Activated CD4-positive, alpha-beta T cell treated with anti-CD3 and anti-CD28 coated beads, Interleukin-2, amount 10 ng/mL, durations not matched to agents 7 days and 5 days (primary cell): ENCODE data around the gene NTF4. TPM values are rescaled to one million over a fixed set of nuclear protein-coding genes. Genes with fewer than 3 reads are reported as not detected.
"Not testable (repeated sequence)": the region's sequence is repeated elsewhere in the genome, so short reads cannot be mapped to it uniquely, and the experiment has no call there.

Experiments used
- CTCF ChIA-PET: fragments of 350-600 bp; sonication (Branson Sonifier 250); formaldehyde crosslinking; loops from one replicate; lab custom pipeline; 2021; ENCODE audit warnings: antibody characterized with exemption; lab: Charles Lee
- POLR2A ChIA-PET: fragments of 350-600 bp; sonication (Branson Sonifier 250); formaldehyde crosslinking; loops from one replicate; lab custom pipeline; 2021; ENCODE audit warnings: antibody characterized with exemption; lab: Charles Lee
- DNase-seq: peaks from one replicate; pipeline ENCODE4 v3.0.0-alpha.2; 2020
- H3K27ac Mint-ChIP-seq: one replicate; pipeline ENCODE4 v1.8.0; 2021; ENCODE audit warnings: mild to moderate bottlenecking, moderate library complexity, mixed read lengths
- H3K27me3 Mint-ChIP-seq: one replicate; pipeline ENCODE4 v1.8.0; 2021; ENCODE audit warnings: mixed read lengths
- H3K36me3 Mint-ChIP-seq: one replicate; pipeline ENCODE4 v1.8.0; 2021; ENCODE audit warnings: low read depth, mixed read lengths
- H3K4me1 Mint-ChIP-seq: one replicate; pipeline ENCODE4 v1.8.0; 2021; ENCODE audit warnings: mixed read lengths
- H3K4me3 Mint-ChIP-seq: one replicate; pipeline ENCODE4 v1.8.0; 2021; ENCODE audit warnings: mild to moderate bottlenecking, moderate library complexity, mixed read lengths
- H3K9me3 Mint-ChIP-seq: one replicate; pipeline ENCODE4 v1.8.0; 2021; ENCODE audit warnings: mixed read lengths
- total RNA-seq, 2 experiments: library from RNA; stranded (reverse); gene quantifications; one replicate each; pipeline ENCODE4 v1.2.3, GENCODE V29; 2021

Gene NTF4
- total RNA-seq, 2 experiments from 2014 or later: not detected

GRCh38 chr19:49042177-49042576, 22.4 kb downstream of the NTF4 start:
- no peak for DNase-seq
- Mint-ChIP-seq H3K9me3 (no peaks in the 10 kb centered on the region), H3K4me1 (no peaks in the 10 kb centered on the region), H3K27ac (no peak overlapping the region), H3K27me3 (no peaks in the 10 kb centered on the region), H3K4me3 (no peak overlapping the region), H3K36me3 (no peaks in the 10 kb centered on the region)
- CTCF ChIA-PET: interaction anchor here (0.6 kb wide), 1 partner anchor 14 kb away, joined by 3 read pairs; no protein-coding TSS in a partner anchor
- POLR2A ChIA-PET: no interaction called here

GRCh38 chr19:49039736-49040135, 24.9 kb downstream of the NTF4 start:
- H3K27ac Mint-ChIP-seq, H3K36me3 Mint-ChIP-seq, POLR2A ChIA-PET, H3K4me3 Mint-ChIP-seq, DNase-seq, H3K9me3 Mint-ChIP-seq, CTCF ChIA-PET, H3K4me1 Mint-ChIP-seq, H3K27me3 Mint-ChIP-seq: not testable (repeated sequence)

- H3K36me3 Mint-ChIP-seq, POLR2A ChIA-PET, H3K4me1 Mint-ChIP-seq, DNase-seq, H3K4me3 Mint-ChIP-seq, H3K9me3 Mint-ChIP-seq, H3K27me3 Mint-ChIP-seq, CTCF ChIA-PET: not testable (repeated sequence)
- peak overlapping the region; percentile 41 for H3K27ac Mint-ChIP-seq
Observed at GRCh38 chr19:49038557-49039276, 25.9 kb downstream of the NTF4 start.

GRCh38 chr19:49038111-49038510, 26.5 kb downstream of the NTF4 start:
- H3K9me3 Mint-ChIP-seq, DNase-seq, POLR2A ChIA-PET, H3K4me1 Mint-ChIP-seq, H3K27me3 Mint-ChIP-seq, CTCF ChIA-PET, H3K27ac Mint-ChIP-seq, H3K36me3 Mint-ChIP-seq, H3K4me3 Mint-ChIP-seq: not testable (repeated sequence)

- H3K27me3 Mint-ChIP-seq, H3K9me3 Mint-ChIP-seq, POLR2A ChIA-PET, H3K4me3 Mint-ChIP-seq, H3K27ac Mint-ChIP-seq, H3K4me1 Mint-ChIP-seq, H3K36me3 Mint-ChIP-seq, CTCF ChIA-PET: not testable (repeated sequence)
- DNase-seq: peak; percentile 65
Observed at GRCh38 chr19:49036815-49037214, 27.8 kb downstream of the NTF4 start, which contains the start of gene CGB1. Gene CGB1, minus strand, starts transcription at chr19:49036895. Its CDS starts 184 bp downstream, at chr19:49036711.

DNA sequence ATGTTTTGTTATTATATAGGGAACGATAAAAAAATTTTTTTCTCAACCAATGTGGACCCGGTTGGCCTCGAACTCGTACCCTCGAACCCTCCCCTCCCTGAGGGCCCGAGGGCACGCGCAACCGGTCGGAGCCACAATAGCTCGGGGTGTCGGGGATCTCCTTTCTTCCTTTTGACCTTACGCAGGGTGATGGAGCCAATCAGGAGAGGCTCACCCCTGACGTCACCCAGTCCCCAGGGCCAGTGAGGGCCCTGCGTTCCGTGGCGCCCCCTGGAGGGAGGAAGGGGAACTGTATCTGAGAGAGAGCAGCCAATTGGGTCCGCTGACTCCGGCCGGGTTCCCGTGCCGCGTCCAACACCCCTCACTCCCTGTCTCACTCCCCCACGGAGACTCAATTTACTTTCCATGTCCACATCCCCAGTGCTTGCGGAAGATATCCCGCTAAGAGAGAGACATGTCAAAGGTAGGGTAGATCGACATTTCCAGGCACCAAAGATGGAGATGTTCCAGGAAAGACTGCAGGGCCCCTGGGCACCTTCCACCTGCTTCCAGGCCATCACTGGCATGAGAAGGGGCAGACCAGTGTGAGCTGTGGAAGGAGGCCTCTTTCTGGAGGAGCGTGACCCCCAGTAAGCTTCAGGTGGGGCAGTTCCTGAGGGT, 32.8 kb downstream of the NTF4 start, which contains the start of gene CGB2:
Gene CGB2 (plus strand): TSS at position 249 of the 660 bp plus-strand sequence. CDS start 206 bp downstream, at position 455.
- H3K27ac Mint-ChIP-seq: peak within 1 kb of the TSS; percentile 58
- H3K4me1 Mint-ChIP-seq, H3K27me3 Mint-ChIP-seq, H3K36me3 Mint-ChIP-seq, POLR2A ChIA-PET, H3K9me3 Mint-ChIP-seq: not testable (repeated sequence)
- DNase-seq: peak; percentile 79
- H3K4me3 Mint-ChIP-seq: peak within 1 kb of the TSS; percentile 45
- CTCF ChIA-PET: interaction anchor here (0.6 to 1.4 kb wide), 5 partner anchors 13 to 774 kb away, joined by 3 to 5 read pairs (median 4); partner anchors contain the start of genes GYS1 and RUVBL2

GRCh38 chr19:49030323-49030722, 34.3 kb downstream of the NTF4 start:
- DNase-seq, H3K27ac Mint-ChIP-seq, H3K4me1 Mint-ChIP-seq, POLR2A ChIA-PET, H3K9me3 Mint-ChIP-seq, H3K27me3 Mint-ChIP-seq, H3K36me3 Mint-ChIP-seq, H3K4me3 Mint-ChIP-seq, CTCF ChIA-PET: not testable (repeated sequence)

- H3K36me3 Mint-ChIP-seq, H3K27ac Mint-ChIP-seq, H3K27me3 Mint-ChIP-seq, DNase-seq, H3K4me3 Mint-ChIP-seq, POLR2A ChIA-PET, CTCF ChIA-PET, H3K4me1 Mint-ChIP-seq, H3K9me3 Mint-ChIP-seq: not testable (repeated sequence)
Observed at GRCh38 chr19:49029749-49030148, 34.9 kb downstream of the NTF4 start.

DNA sequence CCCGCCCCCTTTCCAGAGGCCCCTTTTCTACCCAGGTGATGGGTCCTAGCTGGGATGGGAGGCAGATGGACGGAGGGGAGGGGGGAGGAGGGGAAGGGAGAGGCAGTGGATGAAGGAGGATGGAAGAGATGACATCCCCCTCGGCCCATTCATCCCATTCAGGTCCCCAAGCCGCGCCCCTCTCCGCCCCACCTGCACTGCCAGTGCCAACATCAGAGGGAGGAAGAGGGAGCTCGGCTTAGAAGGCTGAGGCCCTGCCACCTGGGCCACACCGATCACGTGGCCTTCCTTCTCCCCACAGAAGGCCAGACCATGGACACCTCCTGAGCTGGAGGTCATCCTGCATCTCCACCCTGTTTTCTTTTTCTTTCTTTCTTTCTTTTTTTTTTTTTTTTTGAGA, 35.9 kb downstream of the NTF4 start:
- CTCF ChIA-PET: interaction anchor here (0.6 kb wide), 1 partner anchor 30 kb away, joined by 3 read pairs; no protein-coding TSS in a partner anchor
- DNase-seq, H3K27me3 Mint-ChIP-seq, H3K4me1 Mint-ChIP-seq, H3K9me3 Mint-ChIP-seq, H3K4me3 Mint-ChIP-seq, H3K27ac Mint-ChIP-seq, POLR2A ChIA-PET, H3K36me3 Mint-ChIP-seq: not testable (repeated sequence)

GRCh38 chr19:49025599-49025998, 39.0 kb downstream of the NTF4 start:
- H3K9me3 Mint-ChIP-seq, DNase-seq, H3K36me3 Mint-ChIP-seq, H3K4me3 Mint-ChIP-seq, H3K27ac Mint-ChIP-seq, H3K4me1 Mint-ChIP-seq, CTCF ChIA-PET, POLR2A ChIA-PET, H3K27me3 Mint-ChIP-seq: not testable (repeated sequence)

DNA sequence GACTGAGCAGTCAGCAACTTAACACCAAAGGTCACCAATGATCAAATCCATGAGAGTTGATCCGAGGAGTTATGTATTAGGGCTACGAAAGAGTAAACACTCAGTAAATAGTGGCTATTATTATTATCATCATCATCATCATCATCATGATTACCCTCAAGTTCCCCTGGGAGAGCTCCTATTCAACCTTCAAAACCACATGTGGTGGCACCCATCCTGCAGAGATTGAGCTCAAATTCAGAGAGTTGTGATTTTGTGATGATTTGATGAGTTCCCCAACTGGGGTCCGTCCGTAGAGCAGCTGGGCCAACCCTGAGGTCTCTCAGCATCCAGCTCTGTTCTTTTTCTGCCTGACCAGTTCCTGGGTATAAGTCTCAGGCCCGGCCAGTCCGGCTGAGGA, 39.5 kb downstream of the NTF4 start:
- H3K36me3 Mint-ChIP-seq, H3K4me3 Mint-ChIP-seq, CTCF ChIA-PET, H3K9me3 Mint-ChIP-seq, H3K27me3 Mint-ChIP-seq, H3K27ac Mint-ChIP-seq, DNase-seq, POLR2A ChIA-PET: not testable (repeated sequence)
- peaks cover 12% of the 10 kb centered on the region for H3K4me1 Mint-ChIP-seq

- H3K4me3 Mint-ChIP-seq, H3K36me3 Mint-ChIP-seq, H3K27ac Mint-ChIP-seq, DNase-seq, POLR2A ChIA-PET, H3K9me3 Mint-ChIP-seq, CTCF ChIA-PET: not testable (repeated sequence)
- peaks cover 16% of the 10 kb centered on the region for H3K4me1 Mint-ChIP-seq
- peaks cover 14% of the 10 kb centered on the region for H3K27me3 Mint-ChIP-seq
Observed at GRCh38 chr19:49024233-49024632, 40.4 kb downstream of the NTF4 start, which contains the start of gene CGB3. Gene CGB3, minus strand, starts transcription at chr19:49024333. Its CDS starts 362 bp downstream, at chr19:49023971.

- Mint-ChIP-seq H3K27me3 (peaks cover 26% of the 10 kb centered on the region), H3K4me3 (no peak overlapping the region), H3K27ac (no peak overlapping the region), H3K4me1 (peaks cover 31% of the 10 kb centered on the region), H3K9me3 (no peaks in the 10 kb centered on the region), H3K36me3 (no peaks in the 10 kb centered on the region)
- ChIA-PET CTCF (no interaction called here), POLR2A (no interaction called here)
- DNase-seq: no peak
Observed at GRCh38 chr19:49022116-49022515, 42.5 kb downstream of the NTF4 start.
